ENCODE results near the gene CADM1. TPM values are rescaled to one million over a fixed set of nuclear protein-coding genes. Genes with fewer than 3 reads are reported as not detected.

The CADM1 gene
- total RNA-seq, 1 experiment from 2014 or later: not detected

DNA sequence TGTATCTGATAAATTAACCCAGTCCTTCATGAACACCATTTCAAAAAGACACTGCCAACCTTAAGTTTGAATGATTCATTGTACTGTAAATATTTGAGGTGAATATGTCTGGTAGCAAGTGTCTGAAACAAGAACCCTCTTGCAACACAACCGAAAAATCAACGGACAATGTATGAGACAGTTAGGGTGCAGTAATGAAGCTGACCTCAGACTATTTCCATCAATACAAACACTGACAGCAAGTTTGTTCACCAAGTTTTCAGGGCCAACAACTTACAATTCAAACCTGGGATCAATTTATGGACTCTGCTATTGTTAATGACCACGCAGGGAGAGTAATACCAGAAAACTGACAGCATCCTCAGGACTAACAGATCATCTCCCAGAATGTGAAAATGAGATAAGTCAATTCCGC lies 126.3 kb downstream of the CADM1 start:
- no TSS peak for BruUV-seq (replicated peaks)
- H3K4me3 Mint-ChIP-seq (ENCODE audit: unreplicated experiment): no peak overlapping the region
- no peaks in the 10 kb centered on the region for H3K9me3 Mint-ChIP-seq (ENCODE audit: unreplicated experiment)
- DNase-seq (ENCODE audit: unreplicated experiment): peak; percentile 6
- TF ChIP-seq CTCF (IDR thresholded peaks at IDR 0.05; ENCODE audit: unreplicated experiment): no peak
- ChIA-PET CTCF (interaction anchor here (0.8 kb wide), 1 partner anchor 8 kb away, joined by 3 read pairs; no protein-coding TSS in a partner anchor), POLR2A (no interaction called here)
- H3K4me1 Mint-ChIP-seq (ENCODE audit: insufficient read depth, unreplicated experiment): no peaks in the 10 kb centered on the region
- H3K36me3 Mint-ChIP-seq (ENCODE audit: insufficient read depth, unreplicated experiment): no peaks in the 10 kb centered on the region
- no peak overlapping the region for H3K27ac Mint-ChIP-seq (ENCODE audit: low read depth, unreplicated experiment)
- H3K27me3 Mint-ChIP-seq (ENCODE audit: insufficient read depth, unreplicated experiment): peaks cover 63% of the 10 kb centered on the region
- intact Hi-C loops (cut with micrococcal nuclease): no loop called here

DNA sequence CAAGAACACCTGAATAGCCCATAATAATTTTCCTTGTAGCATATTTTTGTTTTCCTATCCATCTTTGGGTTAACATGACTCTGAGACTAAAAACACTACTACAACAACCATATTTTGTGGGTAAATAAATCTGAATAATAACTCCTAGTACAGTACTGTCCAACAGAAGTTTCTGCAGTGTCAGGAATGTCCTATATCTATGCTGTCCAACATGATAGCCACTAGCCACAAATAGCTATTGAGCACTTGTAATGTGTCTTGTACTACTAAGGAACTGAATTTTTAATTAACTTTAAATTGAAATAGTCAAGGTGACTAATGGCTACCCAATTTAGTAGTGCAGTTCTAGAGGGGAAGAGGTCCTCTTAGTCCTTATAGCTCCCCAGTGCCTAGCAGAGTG lies 135.6 kb downstream of the CADM1 start:
- Mint-ChIP-seq H3K4me3 (ENCODE audit: unreplicated experiment) (no peak overlapping the region), H3K27ac (ENCODE audit: low read depth, unreplicated experiment) (no peak overlapping the region), H3K27me3 (ENCODE audit: insufficient read depth, unreplicated experiment) (peaks cover 44% of the 10 kb centered on the region), H3K36me3 (ENCODE audit: insufficient read depth, unreplicated experiment) (no peaks in the 10 kb centered on the region), H3K9me3 (ENCODE audit: unreplicated experiment) (no peaks in the 10 kb centered on the region), H3K4me1 (ENCODE audit: insufficient read depth, unreplicated experiment) (no peaks in the 10 kb centered on the region)
- CTCF ChIA-PET: interaction anchor here (0.7 kb wide), 1 partner anchor 38 kb away, joined by 3 read pairs; no protein-coding TSS in a partner anchor
- BruUV-seq (replicated peaks): no TSS peak
- intact Hi-C loops (cut with micrococcal nuclease): no loop called here
- POLR2A ChIA-PET: interaction anchor here (1.1 kb wide), 1 partner anchor 14 kb away, joined by 5 read pairs; no protein-coding TSS in a partner anchor
- TF ChIP-seq CTCF (IDR thresholded peaks at IDR 0.05; ENCODE audit: unreplicated experiment): no peak
- no peak for DNase-seq (ENCODE audit: unreplicated experiment)

DNA sequence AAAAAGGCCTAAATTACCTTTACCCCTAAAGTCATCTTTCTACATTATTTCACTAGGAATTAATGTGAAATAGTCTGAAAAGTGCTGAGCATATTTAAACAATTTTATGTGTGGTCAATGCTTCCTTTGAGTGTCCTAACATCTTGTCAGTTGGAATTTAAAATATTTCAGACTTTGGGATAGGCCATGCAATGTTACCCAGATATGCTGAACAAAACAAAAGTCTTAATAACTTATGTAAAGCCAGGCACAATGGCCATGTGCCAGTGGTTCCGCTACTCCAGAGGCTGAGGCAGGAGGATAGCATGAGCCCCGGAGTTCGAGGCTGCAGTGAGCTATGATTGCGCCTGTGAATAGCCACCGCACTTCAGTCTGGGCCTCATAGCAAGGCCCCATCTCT lies 137.4 kb downstream of the CADM1 start:
- ChIA-PET POLR2A (no interaction called here), CTCF (no interaction called here)
- H3K27ac Mint-ChIP-seq (ENCODE audit: low read depth, unreplicated experiment): no peak overlapping the region
- no peak overlapping the region for H3K4me3 Mint-ChIP-seq (ENCODE audit: unreplicated experiment)
- no peak for TF ChIP-seq CTCF (IDR thresholded peaks at IDR 0.05; ENCODE audit: unreplicated experiment)
- H3K36me3 Mint-ChIP-seq (ENCODE audit: insufficient read depth, unreplicated experiment): no peaks in the 10 kb centered on the region
- H3K4me1 Mint-ChIP-seq (ENCODE audit: insufficient read depth, unreplicated experiment): no peaks in the 10 kb centered on the region
- DNase-seq (ENCODE audit: unreplicated experiment): no peak
- intact Hi-C loops (cut with micrococcal nuclease): no loop called here
- BruUV-seq (replicated peaks): no TSS peak
- peaks cover 28% of the 10 kb centered on the region for H3K27me3 Mint-ChIP-seq (ENCODE audit: insufficient read depth, unreplicated experiment)
- H3K9me3 Mint-ChIP-seq (ENCODE audit: unreplicated experiment): no peaks in the 10 kb centered on the region

- H3K4me3 Mint-ChIP-seq (ENCODE audit: unreplicated experiment): no peak overlapping the region
- H3K9me3 Mint-ChIP-seq (ENCODE audit: unreplicated experiment): no peaks in the 10 kb centered on the region
- H3K36me3 Mint-ChIP-seq (ENCODE audit: insufficient read depth, unreplicated experiment): no peaks in the 10 kb centered on the region
- peaks cover 19% of the 10 kb centered on the region for H3K27me3 Mint-ChIP-seq (ENCODE audit: insufficient read depth, unreplicated experiment)
- intact Hi-C loops (cut with micrococcal nuclease): no loop called here
- ChIA-PET POLR2A (no interaction called here), CTCF (no interaction called here)
- DNase-seq (ENCODE audit: unreplicated experiment): no peak
- H3K27ac Mint-ChIP-seq (ENCODE audit: low read depth, unreplicated experiment): no peak overlapping the region
- H3K4me1 Mint-ChIP-seq (ENCODE audit: insufficient read depth, unreplicated experiment): no peaks in the 10 kb centered on the region
- no TSS peak for BruUV-seq (replicated peaks)
- TF ChIP-seq CTCF (IDR thresholded peaks at IDR 0.05; ENCODE audit: unreplicated experiment): no peak
Observed at GRCh38 chr11:115365907-115366306, 138.3 kb downstream of the CADM1 start.
